SHP77 (cell line): ENCODE data around the gene DNAAF2.
"Not testable (repeated sequence)": the region's sequence is repeated elsewhere in the genome, so short reads cannot be mapped to it uniquely, and the experiment has no call there.

Source experiments
- DNase-seq, 2 experiments: peaks; one replicate each; lab custom pipeline; 2025; lab: John Stamatoyannopoulos, UW

Gene DNAAF2

GRCh38 chr14:49622022-49622607, 12.9 kb downstream of the DNAAF2 start:
- DNase-seq: no peak

GRCh38 chr14:49621114-49621881, 13.7 kb downstream of the DNAAF2 start:
- DNase-seq: peak; percentile 59 to 86

- DNase-seq: peak; percentile 99 to 100
Measured at GRCh38 chr14:49620182-49621113, 14.6 kb downstream of the DNAAF2 start, which contains the start of the genes MGAT2 and RPL36AL. Gene MGAT2, plus strand, starts transcription at chr14:49620799. Its CDS starts 470 bp downstream, at chr14:49621269. Gene RPL36AL, minus strand, starts transcription at chr14:49620626. Its CDS starts 1,522 bp downstream, at chr14:49619104.

GRCh38 chr14:49619730-49620129, 15.3 kb downstream of the DNAAF2 start:
- DNase-seq: no peak

GRCh38 chr14:49619273-49619672, 15.8 kb downstream of the DNAAF2 start:
- not testable (repeated sequence) for DNase-seq

- DNase-seq: no peak
Measured at GRCh38 chr14:49617852-49618519, 17.1 kb downstream of the DNAAF2 start.

GRCh38 chr14:49615776-49616175, 19.3 kb downstream of the DNAAF2 start:
- no peak for DNase-seq

GRCh38 chr14:49614196-49614595, 20.8 kb downstream of the DNAAF2 start:
- DNase-seq: no peak

GRCh38 chr14:49612671-49613070, 22.4 kb downstream of the DNAAF2 start:
- DNase-seq: no peak

GRCh38 chr14:49612251-49612650, 22.8 kb downstream of the DNAAF2 start:
- no peak for DNase-seq

GRCh38 chr14:49607583-49607982, 27.5 kb downstream of the DNAAF2 start:
- no peak for DNase-seq

- DNase-seq: peak; percentile 84 to 86
Measured at GRCh38 chr14:49598485-49599300, 36.4 kb downstream of the DNAAF2 start, which contains the start of gene LRR1. Gene LRR1, plus strand, starts transcription at chr14:49598940. Its CDS starts 81 bp downstream, at chr14:49599021.

- no peak for DNase-seq
Measured at GRCh38 chr14:49598189-49598484, 36.9 kb downstream of the DNAAF2 start.

GRCh38 chr14:49594347-49595091, 40.5 kb downstream of the DNAAF2 start:
- DNase-seq: no peak

- DNase-seq: no peak
Measured at GRCh38 chr14:49593016-49593415, 42.0 kb downstream of the DNAAF2 start.

GRCh38 chr14:49589387-49589786, 45.7 kb downstream of the DNAAF2 start:
- DNase-seq: no peak

GRCh38 chr14:49586673-49587460, 48.2 kb downstream of the DNAAF2 start:
- peak; percentile 13 to 49 for DNase-seq

- DNase-seq: peak; percentile 97 to 99
Measured at GRCh38 chr14:49585803-49586672, 49.0 kb downstream of the DNAAF2 start, which contains the start of gene RPS29. Gene RPS29, minus strand, starts transcription at chr14:49586380. Its CDS starts 34 bp downstream, at chr14:49586346.
